KMS-11 (cell line): ENCODE data around the gene COQ8B.

ENCODE experiments used
- H2AFZ ChIP-seq: fragments of 200-600 bp; sonication (generic); 2 replicates; pipeline ENCODE4 v1.6.1; 2016; ENCODE audit warnings: antibody characterized with exemption, mixed run types, low read depth
- H3K27ac ChIP-seq: fragments of 200-600 bp; sonication (generic); 2 replicates; pipeline ENCODE4 v1.6.1; 2016; ENCODE audit warnings: mild to moderate bottlenecking, mixed run types
- H3K27me3 ChIP-seq: fragments of 200-600 bp; sonication (generic); 2 replicates; pipeline ENCODE4 v1.6.1; 2017; ENCODE audit warnings: mild to moderate bottlenecking, low read depth, mixed run types, moderate library complexity; ENCODE audit not compliant: insufficient read depth
- H3K36me3 ChIP-seq: fragments of 200-600 bp; sonication (generic); 2 replicates; pipeline ENCODE4 v1.6.1; 2017; ENCODE audit warnings: mild to moderate bottlenecking, mixed run types; ENCODE audit not compliant: insufficient read depth
- H3K4me1 ChIP-seq: fragments of 200-600 bp; sonication (generic); 2 replicates; pipeline ENCODE4 v1.6.1; 2016; ENCODE audit warnings: mild to moderate bottlenecking, low read depth, mixed run types; ENCODE audit not compliant: poor library complexity, severe bottlenecking
- H3K4me2 ChIP-seq: fragments of 200-600 bp; sonication (generic); 2 replicates; pipeline ENCODE4 v1.7.0; 2016; ENCODE audit warnings: mild to moderate bottlenecking, mixed run types
- H3K4me3 ChIP-seq: fragments of 200-600 bp; sonication (generic); IDR thresholded peaks from 2 replicates; pipeline ENCODE4 v1.6.1; 2017; ENCODE audit warnings: low read depth, low read length, mixed read lengths; ENCODE audit not compliant: insufficient read depth
- H3K79me2 ChIP-seq: fragments of 200-600 bp; sonication (generic); 2 replicates; pipeline ENCODE4 v1.6.1; 2016; ENCODE audit warnings: low read depth, mixed run types; ENCODE audit not compliant: insufficient read depth
- H3K9ac ChIP-seq: fragments of 200-600 bp; sonication (generic); 2 replicates; pipeline ENCODE4 v1.6.1; 2016; ENCODE audit warnings: mild to moderate bottlenecking, mixed run types
- H4K20me1 ChIP-seq: fragments of 200-600 bp; sonication (generic); 2 replicates; pipeline ENCODE4 v1.6.1; 2016; ENCODE audit warnings: mild to moderate bottlenecking, mixed run types; ENCODE audit not compliant: insufficient read depth
- CTCF ChIP-seq: fragments of 200-600 bp; sonication (generic); conservative IDR thresholded peaks from 2 replicates; pipeline ENCODE4 v1.6.1; 2017; ENCODE audit warnings: low read depth, mild to moderate bottlenecking, antibody characterized with exemption, low read length, moderate library complexity, mixed read lengths

The COQ8B gene

GRCh38 chr19:40741527-40742390, 25.1 kb upstream of the COQ8B start:
- H2AFZ ChIP-seq, result no peak overlapping the region
- no peaks in the 10 kb centered on the region for H3K79me2 ChIP-seq
- no peaks in the 10 kb centered on the region for H3K4me1 ChIP-seq
- TF ChIP-seq CTCF, result no peak
- H3K4me2 ChIP-seq, result no peak overlapping the region
- H3K4me3 ChIP-seq, result no peak overlapping the region
- no peaks in the 10 kb centered on the region for H3K27me3 ChIP-seq
- H4K20me1 ChIP-seq, result no peaks in the 10 kb centered on the region
- no peak overlapping the region for H3K9ac ChIP-seq
- no peaks in the 10 kb centered on the region for H3K36me3 ChIP-seq
- H3K27ac ChIP-seq, result no peak overlapping the region

DNA sequence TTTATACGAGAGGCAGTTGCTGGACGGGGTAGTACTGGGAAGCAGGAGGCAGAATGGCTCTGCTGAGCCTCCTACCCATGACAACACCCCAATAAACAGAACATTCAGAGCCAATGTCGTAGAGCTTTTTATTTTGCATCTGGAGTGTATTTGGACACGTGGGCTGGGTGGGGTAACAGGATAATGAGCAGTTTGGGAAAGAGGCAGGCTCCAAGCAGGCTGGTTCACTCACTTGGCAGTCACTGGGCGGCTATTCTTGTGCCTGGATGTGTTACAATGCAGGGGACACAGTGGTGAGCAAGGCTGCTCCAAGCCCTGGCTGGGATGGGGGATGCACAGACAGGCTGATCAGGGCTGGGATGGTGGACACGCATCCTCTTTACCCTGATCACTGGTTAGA, 24.1 kb upstream of the COQ8B start:
- no peaks in the 10 kb centered on the region for H4K20me1 ChIP-seq
- H3K4me1 ChIP-seq, result no peaks in the 10 kb centered on the region
- H3K4me2 ChIP-seq, result no peak overlapping the region
- no peak overlapping the region for H2AFZ ChIP-seq
- TF ChIP-seq CTCF, result no peak
- no peaks in the 10 kb centered on the region for H3K36me3 ChIP-seq
- no peak overlapping the region for H3K27ac ChIP-seq
- no peaks in the 10 kb centered on the region for H3K79me2 ChIP-seq
- H3K4me3 ChIP-seq, result no peak overlapping the region
- no peaks in the 10 kb centered on the region for H3K27me3 ChIP-seq
- no peak overlapping the region for H3K9ac ChIP-seq

DNA sequence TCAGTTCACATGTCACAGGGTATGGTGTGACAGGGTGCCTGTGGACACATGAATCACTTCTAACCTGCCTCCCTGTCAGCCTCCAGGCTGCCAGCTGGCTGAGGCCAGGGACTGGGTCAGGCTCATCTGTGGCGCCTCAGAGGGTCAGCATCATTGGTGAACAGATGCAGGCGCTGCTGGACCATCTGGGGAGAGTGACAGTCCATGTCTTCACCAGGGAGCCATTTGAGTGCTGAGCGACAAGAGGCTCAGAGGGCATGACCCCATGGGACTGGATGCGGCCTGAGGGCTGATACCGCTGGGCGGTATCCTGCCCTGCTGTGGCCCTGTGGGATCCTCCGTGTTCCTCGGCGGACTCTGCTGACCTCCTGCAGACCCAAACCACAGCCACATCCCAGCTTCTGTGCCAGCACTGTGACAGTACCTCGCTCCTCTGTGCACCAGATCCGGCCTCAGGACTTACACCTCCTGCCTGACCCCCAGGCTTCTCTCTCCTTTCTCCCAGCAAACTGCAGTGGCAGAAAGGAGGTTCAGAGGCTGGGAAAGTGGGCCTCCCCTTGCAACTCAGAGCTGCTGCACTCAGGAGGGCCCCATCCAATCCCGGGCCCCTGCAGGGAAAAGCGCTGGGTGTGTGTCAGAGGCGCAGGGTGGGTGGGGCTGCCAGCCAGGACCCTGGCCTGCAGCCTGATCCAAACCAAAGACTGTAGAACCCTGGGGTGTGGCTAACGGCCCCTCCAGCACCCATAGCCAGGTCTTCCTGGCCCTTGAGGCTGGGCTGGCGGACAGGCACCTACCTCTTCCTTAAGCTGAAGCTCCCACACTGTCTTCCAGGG, 23.4 kb upstream of the COQ8B start:
- Histone ChIP-seq H3K4me1 (no peaks in the 10 kb centered on the region), H3K9ac (no peak overlapping the region), H2AFZ (no peak overlapping the region), H3K79me2 (no peaks in the 10 kb centered on the region), H3K4me3 (no peak overlapping the region), H3K36me3 (no peaks in the 10 kb centered on the region), H3K4me2 (no peak overlapping the region), H3K27ac (no peak overlapping the region), H3K27me3 (no peaks in the 10 kb centered on the region), H4K20me1 (no peaks in the 10 kb centered on the region)
- no peak for TF ChIP-seq CTCF

- Histone ChIP-seq H4K20me1 (no peaks in the 10 kb centered on the region), H3K27me3 (no peaks in the 10 kb centered on the region), H3K9ac (no peak overlapping the region), H3K36me3 (no peaks in the 10 kb centered on the region), H2AFZ (no peak overlapping the region), H3K79me2 (no peaks in the 10 kb centered on the region), H3K27ac (no peak overlapping the region), H3K4me2 (no peak overlapping the region), H3K4me1 (no peaks in the 10 kb centered on the region), H3K4me3 (no peak overlapping the region)
- no peak for TF ChIP-seq CTCF
Observed at GRCh38 chr19:40739030-40739839, 22.5 kb upstream of the COQ8B start.
